K562 (cell line): ENCODE data around the gene ALKBH3. TPM values are rescaled to one million over a fixed set of nuclear protein-coding genes. Genes with fewer than 3 reads are reported as not detected.

Experiments used
- ATAC-seq: fragments of 200-7000 bp; cut with Tn5 transposase; 3 replicates; pipeline ENCODE4 v1.9.1; 2020; ENCODE audit warnings: moderate library complexity
- BruUV-seq: library from RNA; stranded (reverse); fragments of 400-500 nt; replicated peaks from 2 replicates; lab custom pipeline; 2021; lab: Mats Ljungman, UMichigan
- CTCF ChIA-PET: fragments of 300-600 bp; formaldehyde crosslinking; extraction: SDS; loops from one replicate; lab custom pipeline; 2021; ENCODE audit warnings: low intra/inter-chr PET ratio; lab: Yijun Ruan, JAX
- POLR2A ChIA-PET: fragments of 300-600, 350-650 bp; sonication (Branson Sonifier 250); formaldehyde crosslinking; extraction: SDS; loops from one replicate; lab custom pipeline; 2021; ENCODE audit warnings: antibody characterized with exemption, inconsistent platforms; lab: Yijun Ruan, JAX
- DNase-seq, 4 experiments: peaks; one replicate each; pipeline versions ENCODE4 v3.0.0 to v3.0.0-alpha.2; 2011 to 2018; ENCODE audit warnings: low spot score in 3 of 4, mixed read lengths in 3 of 4; ENCODE audit errors: extremely low read depth in 1 of 4
- FAIRE-seq: peaks from 2 replicates; lab custom pipeline; 2011; peaks lifted over from hg19 to GRCh38; lab: Jason Lieb, UNC
- H2AFZ ChIP-seq: 2 replicates; pipeline ENCODE4 v1.6.0; 2011; ENCODE audit warnings: low read depth, low read length, control low read depth, inconsistent platforms
- H3K27ac ChIP-seq: fragments of 200-600 bp; 3 replicates; pipeline ENCODE4 v1.8.0; 2011; ENCODE audit warnings: low read depth, mild to moderate bottlenecking, control low read depth, inconsistent platforms, low read length, moderate library complexity, mixed read lengths; ENCODE audit errors: extremely low read depth
- H3K27me3 ChIP-seq, 2 experiments: fragments of 300-600 bp in 1 of 2; 2 replicates in 1 of 2; 3 replicates in 1 of 2; pipeline versions ENCODE4 v1.6.0 to v1.8.0; 2011; ENCODE audit warnings: inconsistent platforms in 2 of 2, low read length in 2 of 2, mild to moderate bottlenecking in 1 of 2, mixed read lengths in 1 of 2, moderate library complexity in 1 of 2; ENCODE audit not compliant: control insufficient read depth in 2 of 2, insufficient read depth in 2 of 2
- H3K36me3 ChIP-seq: fragments of 300-600 bp; 3 replicates; pipeline ENCODE4 v1.8.0; 2011; ENCODE audit warnings: mild to moderate bottlenecking, low read length, inconsistent platforms; ENCODE audit not compliant: control insufficient read depth, insufficient read depth
- H3K4me1 ChIP-seq, 2 experiments: fragments of 200-600 bp in 1 of 2; replicated peaks in 1 of 2; 2 replicates in 1 of 2; 3 replicates in 1 of 2; pipeline versions ENCODE4 v1.5.1 to v1.8.0; 2011; ENCODE audit warnings: inconsistent platforms in 2 of 2, low read length in 2 of 2, mild to moderate bottlenecking in 1 of 2, mixed read lengths in 1 of 2, moderate library complexity in 1 of 2; ENCODE audit not compliant: control insufficient read depth in 2 of 2, insufficient read depth in 2 of 2
- H3K4me2 ChIP-seq: 2 replicates; pipeline ENCODE4 v1.6.1; 2011; ENCODE audit warnings: low read length, control low read depth, inconsistent platforms, mixed read lengths; ENCODE audit not compliant: insufficient read depth
- H3K4me3 ChIP-seq: fragments of 200-600 bp; sonication (generic), shearing (Covaris generic); 2 replicates; pipeline ENCODE4 v1.5.1; 2016; ENCODE audit warnings: control low read depth, inconsistent platforms
- H3K79me2 ChIP-seq: fragments of 200-600 bp; 3 replicates; pipeline ENCODE4 v1.8.0; 2011; ENCODE audit warnings: low read length, inconsistent platforms; ENCODE audit not compliant: control insufficient read depth, insufficient read depth
- H3K9ac ChIP-seq, 2 experiments: 2 replicates each; pipeline versions ENCODE4 v1.6.0 to v1.6.1; 2011; ENCODE audit warnings: low read depth in 2 of 2, low read length in 2 of 2, control low read depth in 1 of 2, inconsistent platforms in 1 of 2, mild to moderate bottlenecking in 1 of 2, mixed read lengths in 1 of 2; ENCODE audit not compliant: insufficient read depth in 1 of 2
- H3K9me1 ChIP-seq: one replicate; pipeline ENCODE4 v1.6.0; 2011; ENCODE audit warnings: inconsistent platforms, mild to moderate bottlenecking, low read length, moderate library complexity; ENCODE audit not compliant: control insufficient read depth, insufficient read depth
- H3K9me3 ChIP-seq: replicated peaks from 2 replicates; pipeline ENCODE4 v1.5.1; 2011; ENCODE audit warnings: low read depth, low read length, inconsistent platforms; ENCODE audit not compliant: control insufficient read depth, insufficient read depth
- H4K20me1 ChIP-seq: replicated peaks from 2 replicates; pipeline ENCODE4 v1.6.1; 2011; ENCODE audit warnings: low read length, inconsistent platforms, mixed read lengths; ENCODE audit not compliant: control insufficient read depth, insufficient read depth
- ARID1B ChIP-seq: fragments of 450-650 bp; IDR thresholded peaks from 2 replicates; pipeline ENCODE4 v1.6.1; 2016; ENCODE audit warnings: antibody characterized with exemption, mild to moderate bottlenecking, inconsistent platforms
- DPF2 ChIP-seq: fragments of 450-650 bp; IDR thresholded peaks from 2 replicates; pipeline ENCODE4 v1.6.1; 2016
- EZH2 ChIP-seq: IDR thresholded peaks from 2 replicates; pipeline ENCODE4 v1.6.1; 2012; ENCODE audit warnings: low read depth, mild to moderate bottlenecking, inconsistent platforms, low read length, borderline replicate concordance
- MAX ChIP-seq: sonication (generic); formaldehyde crosslinking; IDR thresholded peaks from 2 replicates; pipeline ENCODE4 v1.9.0; 2022; ENCODE audit warnings: mild to moderate bottlenecking, missing genetic modification reagents
- MCM7 ChIP-seq, 2 experiments: fragments of 450-650 bp; IDR thresholded peaks; 2 replicates each; pipeline ENCODE4 v1.6.1; 2016 to 2018
- MTA1 ChIP-seq: fragments of 450-650 bp; IDR thresholded peaks from 2 replicates; pipeline ENCODE4 v1.6.1; 2017; ENCODE audit warnings: borderline replicate concordance
- NCOA2 ChIP-seq, 2 experiments: fragments of 450-650 bp; IDR thresholded peaks; 2 replicates each; pipeline ENCODE4 v1.6.1; 2018; ENCODE audit warnings: mild to moderate bottlenecking in 2 of 2, moderate library complexity in 1 of 2; ENCODE audit not compliant: partially characterized antibody in 2 of 2
- PRDM10 ChIP-seq: fragments of 450-650 bp; IDR thresholded peaks from 2 replicates; pipeline ENCODE4 v1.6.1; 2018; ENCODE audit not compliant: partially characterized antibody
- ZNF398 ChIP-seq: fragments of 250-450 bp; sonication (Bioruptor Pico); IDR thresholded peaks from 2 replicates; pipeline ENCODE4 v1.8.0; 2021; ENCODE audit warnings: moderate library complexity, mild to moderate bottlenecking, inconsistent platforms
- ZNF609 ChIP-seq: sonication (generic); formaldehyde crosslinking; IDR thresholded peaks from 2 replicates; pipeline ENCODE4 v1.8.1; 2023; ENCODE audit warnings: missing genetic modification reagents, mild to moderate bottlenecking, borderline replicate concordance
- WGBS: fragments of 100-300 bp; shearing (Covaris generic); methylation state at CpG from one replicate; pipeline ENCODE4 v1.1.6; 2016; ENCODE audit warnings: low coverage, mixed read lengths; ENCODE audit not compliant: insufficient coverage; ENCODE audit errors: missing lambda C conversion rate; 5-methylcytosine and 5-hydroxymethylcytosine counted together
- in situ Hi-C: fragments of 300-500 bp; cut with MboI; formaldehyde crosslinking; loops from 4 replicates; pipeline ENCODE4 v1.15.0; 2018; ENCODE audit warnings: inconsistent platforms, mixed read lengths
- intact Hi-C: fragments of 100-400 bp; cut with micrococcal nuclease; formaldehyde crosslinking; loops from 2 replicates; pipeline ENCODE4 v1.14.2; 2022
- polyA plus RNA-seq, 8 experiments: library from polyadenylated mRNA; depleted of rRNA in 4 of 8; stranded (reverse) in 5 of 8; unstranded in 3 of 8; fragments of >200 nt; fragmentation: Nextera tagmentation in 2 of 8; fragmentation: Illumina TruSeq in 1 of 8; extraction: Ambion mirVana in 2 of 8; extraction: Trizol in 1 of 8; gene quantifications; 2 replicates each; pipeline versions ENCODE4 v1.2.1 to v1.2.3, GENCODE V29; 2011 to 2014; ENCODE audit warnings: inconsistent platforms in 1 of 8, missing spikeins in 1 of 8
- total RNA-seq, 7 experiments: library from RNA; depleted of rRNA in 6 of 7; stranded (reverse); fragments of >200 nt in 6 of 7; fragmentation: Illumina TruSeq in 2 of 7; extraction: Trizol in 2 of 7; gene quantifications; 2 replicates each; pipeline versions ENCODE4 v1.2.1 to v1.2.3, GENCODE V29; 2011 to 2021; ENCODE audit warnings: low replicate concordance in 1 of 7

Gene ALKBH3
- total and polyA plus RNA-seq, 9 of the 15 experiments (the other 6 are each of a cell fraction or from before 2014, with no cell fraction given), result 16.0 to 49.9 (median 36.5) TPM

GRCh38 chr11:43872995-43873394, 7.6 kb upstream of the ALKBH3 start:
- DNase-seq, result no peak
- ChIA-PET POLR2A (interaction anchor here (0.9 kb wide), 1 partner anchor 8 kb away, joined by 3 read pairs; no protein-coding TSS in a partner anchor), CTCF (no interaction called here)
- BruUV-seq, result no TSS peak
- in situ Hi-C loops, result no loop called here
- intact Hi-C loops, result no loop called here
- no peak overlapping the region for H3K4me3 ChIP-seq
- no peak for ATAC-seq
- H3K9me3 ChIP-seq, result no peaks in the 10 kb centered on the region
- H3K9me1 ChIP-seq, result no peaks in the 10 kb centered on the region
- no peak overlapping the region for H2AFZ ChIP-seq
- no peak overlapping the region for H3K4me2 ChIP-seq
- no peak overlapping the region for H3K27ac ChIP-seq
- WGBS, result 2% methylated on average over 7 of the region's 7 CpGs
- peaks cover 8 to 10% of the 10 kb centered on the region in 2 experiments for H3K27me3 ChIP-seq
- no peaks in the 10 kb centered on the region for H3K79me2 ChIP-seq
- no peak overlapping the region for H3K9ac ChIP-seq
- H3K4me1 ChIP-seq, result peaks cover 0 to 13% of the 10 kb centered on the region in 2 experiments; a peak in 4 of 5 replicates
- no peaks in the 10 kb centered on the region for H4K20me1 ChIP-seq
- H3K36me3 ChIP-seq, result no peaks in the 10 kb centered on the region
- FAIRE-seq, result no peak
- TF ChIP-seq DPF2, result no peak
- TF ChIP-seq EZH2, result no peak
- no peak for TF ChIP-seq MCM7 (IDR thresholded peaks at IDR 0.05)
- TF ChIP-seq NCOA2 (IDR thresholded peaks at IDR 0.05; ENCODE audit: partially characterized antibody in 2 of 2), result no peak
- no peak for TF ChIP-seq MTA1
- no peak for TF ChIP-seq MAX
- no peak for TF ChIP-seq ZNF398 (CRISPR knock-in tag)
- no peak for TF ChIP-seq ARID1B
- TF ChIP-seq ZNF609 (CRISPR knock-in tag), result no peak
- no peak for TF ChIP-seq PRDM10
